Stimulated activated naive CD4-positive, alpha-beta T cell (primary cell): ENCODE results near the gene ZNF101.

Experiments
- DNase-seq, 6 experiments: peaks; one replicate each; lab custom pipeline; 2025; lab: John Stamatoyannopoulos, UW

The ZNF101 gene

DNA sequence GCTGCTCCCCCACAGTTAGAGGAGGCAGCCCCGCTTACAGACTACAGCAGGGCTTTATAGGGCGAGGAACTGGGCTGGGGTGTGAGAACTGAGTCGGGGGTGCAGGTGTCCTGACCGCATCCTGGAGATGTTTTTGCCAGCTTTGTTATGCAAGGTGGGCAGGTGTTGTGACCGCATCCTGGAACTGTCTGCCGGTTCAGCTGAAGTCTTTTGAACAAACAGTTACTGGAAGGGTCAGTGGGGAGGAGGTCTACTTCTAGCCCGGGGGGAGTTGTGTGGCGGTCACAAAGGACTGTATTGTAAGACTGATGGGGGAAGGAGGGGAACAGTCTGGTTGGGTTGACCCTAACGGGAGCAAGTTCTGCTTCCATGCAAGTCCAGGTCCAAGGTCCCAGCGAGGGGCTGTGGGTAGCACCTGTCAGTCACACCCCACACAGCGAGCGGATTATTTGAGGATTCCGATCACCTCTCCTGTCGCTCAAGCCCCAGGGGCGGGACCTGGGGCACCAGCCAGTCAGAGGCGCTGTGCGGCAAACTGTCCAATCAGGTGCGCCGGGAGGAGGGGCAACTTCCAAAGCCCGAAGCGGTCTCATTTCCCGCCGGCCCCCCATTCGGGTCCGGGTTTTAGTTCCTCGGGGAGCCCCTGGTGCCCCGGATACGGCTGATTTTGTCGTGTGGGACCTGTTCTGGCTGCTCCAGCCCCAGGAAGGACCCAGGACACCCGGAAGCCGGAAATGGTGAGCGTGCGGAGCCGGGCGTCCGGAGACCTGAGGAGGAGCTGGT, at the start of gene ZNF101:
TSS of gene ZNF101 (plus strand) at position 610 of the 783 bp plus-strand sequence. CDS start at position 735, 125 bp downstream.
- peak; percentile 83 to 99 (median 94) for DNase-seq

DNA sequence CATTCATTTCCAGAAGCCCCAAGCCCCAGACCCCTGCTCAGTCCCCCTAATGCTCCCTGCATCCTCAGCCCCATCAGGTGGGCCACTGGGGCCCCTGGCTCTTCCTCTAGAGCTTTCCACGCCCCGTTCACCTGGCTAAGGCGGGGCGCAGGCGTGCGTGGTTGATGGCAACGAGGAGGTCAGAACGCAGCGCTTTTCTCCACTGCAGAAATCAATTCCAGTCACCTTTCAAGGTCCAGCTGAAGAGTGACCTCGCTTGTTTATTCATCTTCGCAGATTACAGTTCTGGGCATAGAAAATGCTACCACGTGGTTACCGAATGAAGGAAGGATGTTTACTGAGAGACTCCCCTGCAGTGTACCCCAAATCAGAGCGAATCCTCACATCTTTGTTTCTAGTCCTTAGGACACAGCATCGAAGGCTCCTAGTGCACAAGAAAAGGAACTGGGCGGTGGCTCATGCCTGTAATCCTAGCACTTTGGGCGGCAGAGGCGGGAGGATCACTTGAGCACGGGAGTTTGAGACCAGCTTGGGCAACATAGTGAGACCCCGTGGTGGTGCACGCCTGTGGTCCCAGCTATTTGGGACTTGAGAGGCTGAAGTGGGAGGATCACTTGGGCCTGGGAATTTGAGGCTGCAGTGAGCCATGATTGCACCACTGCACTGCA, 49.3 kb upstream of the ZNF101 start:
- no peak for DNase-seq

- no peak for DNase-seq
Observed at GRCh38 chr19:19619849-19620210, 48.8 kb upstream of the ZNF101 start.

- no peak for DNase-seq
Observed at GRCh38 chr19:19623383-19623782, 45.3 kb upstream of the ZNF101 start.

DNA sequence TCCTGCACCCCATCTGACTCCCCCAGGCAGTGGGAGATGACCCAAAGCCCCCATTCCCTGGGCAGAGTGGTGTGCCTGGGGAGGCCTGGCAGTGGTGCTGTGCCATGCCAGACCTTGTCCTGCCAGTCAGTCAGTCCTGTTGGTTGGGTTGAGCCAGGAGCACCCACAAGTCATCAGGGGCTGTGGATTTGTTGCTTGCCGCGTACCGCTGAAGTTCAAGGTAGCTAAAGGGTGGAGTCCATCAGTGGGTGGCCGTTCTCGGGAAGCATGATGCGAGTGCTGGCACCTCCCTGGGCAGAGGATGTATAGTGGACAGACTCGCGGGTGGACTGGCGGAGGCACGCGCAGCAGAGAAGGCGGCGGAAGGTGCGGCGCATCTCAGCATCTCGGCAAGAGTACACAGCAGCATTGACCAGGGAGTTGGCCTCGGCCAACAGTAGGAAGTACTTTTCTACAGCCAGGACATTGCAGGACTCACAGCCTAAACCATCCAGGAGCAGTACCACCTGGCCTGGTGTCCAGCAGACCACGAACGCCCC, 44.5 kb upstream of the ZNF101 start:
- DNase-seq = no peak

DNA sequence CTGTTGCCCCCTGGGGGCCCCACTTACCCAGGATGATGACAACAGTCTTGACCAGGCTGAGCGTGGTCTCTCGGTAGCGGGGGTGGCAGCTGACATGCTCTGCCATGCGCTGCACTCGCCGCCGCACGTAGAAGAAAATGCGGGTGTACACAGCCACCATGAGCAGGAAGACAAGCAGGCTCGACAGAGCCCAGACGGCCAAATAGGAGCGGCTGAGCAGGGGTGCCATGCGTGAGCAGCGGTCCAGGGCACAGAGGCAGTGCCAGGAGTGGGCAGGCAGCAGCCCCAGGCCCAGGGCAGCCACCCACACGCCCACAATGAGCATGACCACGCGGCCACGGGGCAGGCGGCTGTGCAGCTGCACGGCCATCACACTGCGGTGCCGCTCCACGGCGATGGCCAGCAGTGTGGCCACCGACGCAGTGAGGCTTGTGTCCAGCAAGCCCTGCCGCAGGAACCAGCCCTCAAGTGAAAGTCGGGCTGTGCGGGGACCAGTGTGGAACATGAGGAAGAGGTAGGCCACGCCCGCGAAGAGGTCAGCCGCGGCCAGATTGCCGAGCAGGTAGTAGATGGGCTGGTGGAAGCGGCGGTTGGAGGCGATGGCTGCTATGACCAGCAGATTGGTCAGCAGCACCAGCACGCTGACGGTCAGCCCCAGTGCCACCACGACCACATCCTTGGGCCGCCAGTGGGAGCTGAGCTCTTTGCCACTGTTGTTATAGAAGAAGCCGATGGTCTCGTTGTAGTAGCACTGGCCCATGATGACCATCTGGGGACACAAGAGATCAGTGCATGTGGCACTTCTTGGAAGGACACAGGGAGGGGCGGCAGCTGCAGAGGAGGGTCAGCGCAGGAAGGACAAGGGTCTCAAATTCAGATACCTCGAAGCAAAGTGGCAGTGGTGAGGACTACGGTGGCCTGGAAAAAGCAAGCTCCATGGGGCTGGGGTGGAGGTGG, 41.8 kb upstream of the ZNF101 start:
- no peak for DNase-seq

DNA sequence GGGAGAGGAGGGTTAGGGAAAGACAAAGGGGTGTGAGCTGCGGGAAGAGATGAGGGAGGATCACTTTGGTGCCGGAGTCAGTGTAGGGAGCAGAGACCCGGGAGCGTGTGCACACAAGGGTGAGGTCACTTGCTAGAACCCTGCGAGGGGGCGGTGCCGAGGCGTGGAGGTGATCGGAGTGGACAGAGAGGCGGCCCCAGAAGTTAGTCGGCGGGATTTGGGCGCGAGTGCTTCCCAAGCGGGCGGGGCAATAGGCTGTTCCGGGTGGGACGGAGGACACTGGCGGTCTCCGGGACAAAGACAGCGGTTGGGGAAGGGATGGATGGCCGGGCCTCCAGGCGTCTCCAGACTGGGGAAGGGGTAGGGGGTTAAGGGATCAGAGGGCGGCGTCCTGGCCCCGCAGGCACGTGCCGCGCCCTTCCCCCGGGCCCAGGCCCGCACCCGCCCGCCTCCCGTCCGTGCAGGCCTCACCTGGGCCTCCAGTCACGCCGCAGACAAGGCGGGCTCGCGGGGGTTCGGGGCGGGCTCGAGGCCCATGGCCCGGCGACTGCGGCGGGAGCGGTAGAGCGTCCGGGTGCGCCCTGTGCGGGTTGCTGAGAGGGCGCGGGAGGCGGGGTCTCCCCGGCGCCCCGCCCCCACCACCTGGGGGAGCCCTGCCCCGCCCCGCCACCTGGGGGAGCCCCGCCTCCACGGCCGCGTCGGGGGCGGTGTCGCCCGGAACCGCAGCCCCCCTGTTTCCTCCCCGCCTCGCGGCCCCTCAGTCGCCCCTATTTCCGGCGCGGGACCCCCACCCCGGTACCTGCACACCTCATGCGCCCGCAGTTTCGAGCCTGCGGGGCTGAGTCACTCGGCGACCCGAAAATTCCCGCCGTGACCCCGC, 40.8 kb upstream of the ZNF101 start, which contains the start of gene LPAR2:
TSS of gene LPAR2 (minus strand) at position 600 of the 880 bp plus-strand sequence. CDS start 945 bp downstream, outside the sequence.
- peak; percentile 70 to 87 (median 76) for DNase-seq

DNA sequence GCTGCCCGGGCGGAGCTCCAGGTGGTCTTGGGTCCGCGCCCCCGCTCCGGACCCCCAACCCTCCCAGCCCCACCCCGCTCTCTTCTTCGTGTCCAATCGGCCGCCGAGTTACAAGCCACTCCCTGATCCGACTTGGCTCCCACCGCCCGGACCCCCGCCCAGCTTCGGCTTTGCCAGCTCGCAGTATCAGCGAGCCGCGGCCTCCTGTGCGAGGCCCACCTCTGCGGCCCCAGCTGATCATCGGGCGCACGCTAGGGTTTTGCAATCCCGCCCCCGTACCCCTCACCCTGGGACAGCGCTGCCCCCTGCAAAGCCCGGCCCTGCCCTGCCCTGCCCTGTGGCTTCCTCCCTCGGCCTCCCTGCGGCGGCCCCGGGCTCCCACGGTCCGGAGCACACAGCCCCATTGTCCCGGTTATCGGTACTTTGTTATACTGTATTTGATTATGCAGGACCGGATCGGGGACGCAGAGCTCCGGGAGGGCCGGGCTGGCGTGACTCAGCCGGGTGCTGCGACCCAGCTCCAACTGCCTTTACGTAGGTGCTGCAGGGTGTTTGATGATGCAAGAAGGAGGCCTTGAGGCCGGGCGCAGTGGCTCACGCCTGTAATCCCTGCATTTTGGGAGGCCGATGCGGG, 40.0 kb upstream of the ZNF101 start:
- DNase-seq = peak in 5 of 6 experiments; percentile 19 to 58 (median 43)

DNA sequence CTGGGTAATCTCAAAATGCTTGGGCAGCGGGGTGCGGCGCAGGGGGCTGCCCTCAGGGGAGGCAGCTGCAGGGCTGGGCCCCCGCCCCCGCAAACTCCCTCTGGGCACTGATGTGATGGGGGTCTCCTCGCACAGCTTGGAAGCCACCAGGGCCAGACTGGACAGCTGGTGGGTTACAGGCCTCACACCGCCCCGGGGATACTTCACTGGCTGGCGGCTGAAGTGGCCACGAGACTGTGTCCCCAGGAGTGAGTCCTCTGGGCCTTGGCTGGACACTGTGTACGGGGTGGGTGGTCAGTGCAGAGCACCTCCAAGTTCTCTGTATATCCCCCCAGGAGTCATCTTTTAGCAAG, 38.6 kb upstream of the ZNF101 start:
- no peak for DNase-seq

DNA sequence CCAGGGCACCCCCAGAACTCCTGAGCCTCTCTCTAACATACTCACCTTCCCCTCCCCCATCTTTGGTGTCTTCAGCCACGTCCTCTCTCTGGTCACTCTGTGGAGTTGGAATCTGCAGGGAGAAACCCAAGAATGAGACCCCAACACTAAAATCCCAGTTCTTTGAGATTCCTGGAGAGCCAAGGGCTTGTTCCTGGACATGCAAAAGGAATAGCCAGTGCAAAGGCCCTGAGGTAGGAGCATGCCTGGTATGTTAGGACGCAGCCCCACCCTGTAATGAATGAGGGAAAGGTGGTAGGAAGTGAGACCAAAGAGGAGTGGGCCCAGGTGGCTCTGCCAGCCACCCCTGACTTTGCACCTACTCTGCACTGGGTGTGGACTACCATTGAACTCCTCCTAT, 38.2 kb upstream of the ZNF101 start:
- peak in 2 of 6 experiments; percentile 15 to 26 for DNase-seq

GRCh38 chr19:19631346-19631745, 37.3 kb upstream of the ZNF101 start:
- DNase-seq = no peak

GRCh38 chr19:19632661-19633060, 36.0 kb upstream of the ZNF101 start:
- DNase-seq = no peak

GRCh38 chr19:19633711-19634515, 34.7 kb upstream of the ZNF101 start:
- no peak for DNase-seq

- no peak for DNase-seq
Observed at GRCh38 chr19:19634516-19635312, 33.9 kb upstream of the ZNF101 start.

- DNase-seq = no peak
Observed at GRCh38 chr19:19635313-19635702, 33.3 kb upstream of the ZNF101 start.

- no peak for DNase-seq
Observed at GRCh38 chr19:19636573-19637185, 32.0 kb upstream of the ZNF101 start.

DNA sequence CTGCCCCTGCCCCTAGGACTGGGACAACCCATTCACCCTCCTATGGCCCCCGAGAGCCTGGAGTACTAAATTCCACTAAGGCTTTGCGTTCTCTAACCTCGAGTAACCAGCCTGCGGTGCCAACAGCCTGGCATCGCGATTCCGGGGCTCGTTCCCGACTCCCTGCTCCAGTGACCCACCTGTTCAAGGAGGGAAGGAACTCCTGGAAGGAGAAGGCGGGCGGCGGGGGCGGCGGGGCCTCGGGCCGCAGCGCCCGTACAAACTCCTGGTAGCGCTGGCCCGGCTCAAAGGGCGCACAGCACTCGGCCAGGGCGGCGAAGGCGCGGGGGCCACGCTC, 31.5 kb upstream of the ZNF101 start:
- DNase-seq = no peak

GRCh38 chr19:19637523-19638251, 31.0 kb upstream of the ZNF101 start:
- no peak for DNase-seq
